CD4-positive, alpha-beta T cell treated with Interleukin-6 for 4 hours (primary cell): ENCODE data around the gene MYADM.
"Not testable (repeated sequence)": the region's sequence is repeated elsewhere in the genome, so short reads cannot be mapped to it uniquely, and the experiment has no call there.

Experiments used
- DNase-seq: peaks from one replicate; pipeline ENCODE4 v3.0.0-alpha.2; 2020; ENCODE audit warnings: mixed read lengths

MYADM gene

GRCh38 chr19:53868892-53869804 lies 1.5 kb downstream of the MYADM start:
- DNase-seq: peak; percentile 89

DNA sequence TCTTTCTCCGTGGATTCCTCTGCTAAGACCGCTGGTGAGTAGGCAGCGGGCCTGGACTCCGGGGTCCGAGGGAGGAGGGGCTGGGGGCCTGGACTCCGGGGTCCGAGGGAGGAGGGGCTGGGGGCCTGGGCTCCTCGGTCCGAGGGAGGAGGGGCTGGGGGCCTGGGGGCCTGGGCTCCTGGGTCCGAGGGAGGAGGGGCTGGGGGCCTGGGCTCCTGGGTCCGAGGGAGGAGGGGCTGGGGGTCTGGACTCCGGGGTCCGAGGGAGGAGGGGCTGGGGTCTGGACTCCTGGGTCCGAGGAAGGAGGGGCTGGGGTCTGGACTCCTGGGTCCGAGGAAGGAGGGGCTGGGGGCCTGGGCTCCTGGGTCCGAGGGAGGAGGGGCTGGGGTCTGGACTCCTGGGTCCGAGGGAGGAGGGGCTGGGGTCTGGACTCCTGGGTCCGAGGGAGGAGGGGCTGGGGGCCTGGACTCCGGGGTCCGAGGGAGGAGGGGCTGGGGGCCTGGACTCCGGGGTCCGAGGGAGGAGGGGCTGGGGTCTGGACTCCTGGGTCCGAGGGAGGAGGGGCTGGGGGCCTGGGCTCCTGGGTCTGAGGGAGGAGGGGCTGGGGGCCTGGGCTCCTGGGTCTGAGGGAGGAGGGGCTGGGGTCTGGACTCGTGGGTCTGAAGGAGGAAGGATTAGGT lies 2.3 kb downstream of the MYADM start:
- not testable (repeated sequence) for DNase-seq

DNA sequence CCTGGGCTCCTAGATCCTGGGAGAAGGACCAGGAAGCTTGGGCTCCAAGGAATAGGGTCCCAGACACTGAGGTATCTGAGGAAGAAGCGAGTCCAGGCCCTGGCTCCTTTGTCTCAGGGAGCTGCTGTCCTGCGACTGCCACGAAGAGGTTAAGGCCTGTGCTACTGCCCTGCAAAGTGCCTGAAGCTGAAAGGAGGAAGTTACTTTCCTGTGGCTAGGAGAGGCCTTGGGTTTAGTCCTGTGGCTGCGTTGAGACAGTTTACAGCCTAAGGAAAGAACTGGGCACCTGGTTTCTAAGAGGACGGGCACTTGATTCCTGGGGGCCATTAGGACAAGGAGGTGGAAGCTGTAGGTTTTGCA lies 2.8 kb downstream of the MYADM start:
- DNase-seq: no peak

GRCh38 chr19:53871454-53871853 lies 3.8 kb downstream of the MYADM start:
- DNase-seq: no peak

- DNase-seq: no peak
Observed at GRCh38 chr19:53872762-53873161, 5.1 kb downstream of the MYADM start.

DNA sequence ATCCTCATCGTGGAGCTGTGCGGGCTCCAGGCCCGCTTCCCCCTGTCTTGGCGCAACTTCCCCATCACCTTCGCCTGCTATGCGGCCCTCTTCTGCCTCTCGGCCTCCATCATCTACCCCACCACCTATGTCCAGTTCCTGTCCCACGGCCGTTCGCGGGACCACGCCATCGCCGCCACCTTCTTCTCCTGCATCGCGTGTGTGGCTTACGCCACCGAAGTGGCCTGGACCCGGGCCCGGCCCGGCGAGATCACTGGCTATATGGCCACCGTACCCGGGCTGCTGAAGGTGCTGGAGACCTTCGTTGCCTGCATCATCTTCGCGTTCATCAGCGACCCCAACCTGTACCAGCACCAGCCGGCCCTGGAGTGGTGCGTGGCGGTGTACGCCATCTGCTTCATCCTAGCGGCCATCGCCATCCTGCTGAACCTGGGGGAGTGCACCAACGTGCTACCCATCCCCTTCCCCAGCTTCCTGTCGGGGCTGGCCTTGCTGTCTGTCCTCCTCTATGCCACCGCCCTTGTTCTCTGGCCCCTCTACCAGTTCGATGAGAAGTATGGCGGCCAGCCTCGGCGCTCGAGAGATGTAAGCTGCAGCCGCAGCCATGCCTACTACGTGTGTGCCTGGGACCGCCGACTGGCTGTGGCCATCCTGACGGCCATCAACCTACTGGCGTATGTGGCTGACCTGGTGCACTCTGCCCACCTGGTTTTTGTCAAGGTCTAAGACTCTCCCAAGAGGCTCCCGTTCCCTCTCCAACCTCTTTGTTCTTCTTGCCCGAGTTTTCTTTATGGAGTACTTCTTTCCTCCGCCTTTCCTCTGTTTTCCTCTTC lies 6.3 kb downstream of the MYADM start:
- no peak for DNase-seq

DNA sequence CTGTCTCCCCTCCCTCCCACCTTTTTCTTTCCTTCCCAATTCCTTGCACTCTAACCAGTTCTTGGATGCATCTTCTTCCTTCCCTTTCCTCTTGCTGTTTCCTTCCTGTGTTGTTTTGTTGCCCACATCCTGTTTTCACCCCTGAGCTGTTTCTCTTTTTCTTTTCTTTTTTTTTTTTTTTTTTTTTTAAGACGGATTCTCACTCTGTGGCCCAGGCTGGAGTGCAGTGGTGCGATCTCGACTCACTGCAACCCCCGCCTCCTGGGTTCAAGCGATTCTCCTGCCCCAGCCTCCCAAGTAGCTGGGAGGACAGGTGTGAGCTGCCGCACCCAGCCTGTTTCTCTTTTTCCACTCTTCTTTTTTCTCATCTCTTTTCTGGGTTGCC lies 6.9 kb downstream of the MYADM start:
- DNase-seq: no peak

- DNase-seq: no peak
Observed at GRCh38 chr19:53875602-53876325, 8.1 kb downstream of the MYADM start.

GRCh38 chr19:53876651-53877224 lies 9.1 kb downstream of the MYADM start:
- DNase-seq: no peak

DNA sequence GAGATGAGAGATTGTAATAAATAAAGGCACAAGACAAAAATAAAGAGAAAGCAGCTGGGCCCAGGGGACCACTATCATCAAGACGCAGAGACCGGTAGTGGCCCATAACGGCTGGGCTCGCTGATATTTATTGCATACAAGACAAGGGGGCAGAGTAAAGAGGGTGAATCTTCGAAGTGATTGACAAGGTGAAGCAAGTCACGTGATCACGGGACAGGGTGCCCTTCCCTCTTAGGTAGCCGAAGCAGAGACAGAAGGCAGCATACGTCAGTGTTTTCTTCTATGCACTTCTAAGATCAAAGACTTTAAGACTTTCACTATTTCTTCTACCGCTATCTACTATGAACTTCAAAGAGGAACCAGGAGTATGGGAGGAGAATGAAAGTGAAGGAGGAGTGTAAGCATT lies 9.7 kb downstream of the MYADM start:
- DNase-seq: peak; percentile 58

- no peak for DNase-seq
Observed at GRCh38 chr19:53878776-53879139, 11.1 kb downstream of the MYADM start.

- peak; percentile 80 for DNase-seq
Observed at GRCh38 chr19:53879140-53880081, 11.7 kb downstream of the MYADM start.

- DNase-seq: no peak
Observed at GRCh38 chr19:53880711-53881481, 13.2 kb downstream of the MYADM start.

DNA sequence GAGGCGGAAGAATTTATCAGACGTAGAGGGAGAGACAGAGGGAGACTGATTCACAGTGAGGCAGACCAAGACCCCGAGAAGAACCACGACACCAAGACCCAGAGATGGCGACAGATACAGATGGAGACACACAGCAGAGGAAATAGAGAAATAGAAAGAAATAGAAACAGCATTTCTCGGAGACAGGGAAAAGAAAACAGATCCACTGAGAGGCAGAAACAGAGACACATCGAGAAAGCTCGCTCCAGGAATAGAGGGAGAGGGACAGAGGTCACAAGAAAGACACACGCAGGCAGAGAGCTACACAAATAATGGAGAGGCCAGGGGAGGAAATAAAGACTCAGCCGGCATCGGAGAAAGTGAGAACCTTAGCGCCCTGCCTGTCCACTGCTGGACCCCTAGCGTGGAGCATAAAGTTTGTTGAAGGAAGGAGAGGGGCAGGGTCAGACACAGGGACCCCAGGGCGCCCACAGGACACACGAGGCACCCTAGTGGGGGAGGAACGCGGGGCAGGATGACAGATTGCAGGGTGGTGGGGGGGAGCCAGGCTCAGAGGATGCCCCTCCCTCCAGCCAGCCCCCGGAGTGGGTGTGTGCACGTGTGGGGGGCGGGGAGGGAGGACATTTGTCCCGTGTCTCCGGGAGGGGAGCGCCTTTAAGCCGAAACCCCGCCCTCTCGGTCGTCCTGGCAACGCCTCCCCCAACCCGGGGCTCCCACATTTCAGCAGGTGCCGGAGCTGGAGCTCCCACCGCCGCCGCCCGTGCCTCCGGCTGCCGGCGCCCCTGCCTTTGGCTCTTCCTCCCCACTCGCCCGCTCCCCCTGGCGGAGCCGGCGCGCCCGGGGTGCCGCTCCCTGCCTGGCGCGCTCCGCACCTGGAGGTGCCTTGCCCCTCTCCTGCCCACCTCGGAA lies 14.1 kb downstream of the MYADM start, which contains the start of gene PRKCG:
Gene PRKCG, plus strand, starts transcription at position 716 of the 909 bp plus-strand sequence. CDS start 298 bp downstream, outside the sequence.
- peak; percentile 76 for DNase-seq

- DNase-seq: no peak
Observed at GRCh38 chr19:53882391-53883050, 14.8 kb downstream of the MYADM start.

- DNase-seq: no peak
Observed at GRCh38 chr19:53883231-53883661, 15.6 kb downstream of the MYADM start.

GRCh38 chr19:53883741-53884140 lies 16.1 kb downstream of the MYADM start:
- no peak for DNase-seq

GRCh38 chr19:53884256-53884655 lies 16.6 kb downstream of the MYADM start:
- no peak for DNase-seq
